ENCODE results near the gene UBQLN3.

The UBQLN3 gene

GRCh38 chr11:5505363-5506048 lies 4.3 kb downstream of the UBQLN3 start:
- no peak for DNase-seq (ENCODE audit: low read depth, low spot score)

- no peak for DNase-seq (ENCODE audit: low read depth, low spot score)
These were observed 5.3 kb downstream of the UBQLN3 start for GRCh38 chr11:5504403-5504921.

- no peak for DNase-seq (ENCODE audit: low read depth, low spot score)
These were observed 9.4 kb downstream of the UBQLN3 start for GRCh38 chr11:5500393-5500801.

- no peak for DNase-seq (ENCODE audit: low read depth, low spot score)
These were observed 10.1 kb downstream of the UBQLN3 start for GRCh38 chr11:5499671-5500070.

- DNase-seq (ENCODE audit: low read depth, low spot score), result no peak
These were observed 20.0 kb downstream of the UBQLN3 start for GRCh38 chr11:5489576-5490357.

GRCh38 chr11:5488798-5489399 lies 20.9 kb downstream of the UBQLN3 start:
- DNase-seq (ENCODE audit: low read depth, low spot score), result no peak

GRCh38 chr11:5488385-5488784 lies 21.4 kb downstream of the UBQLN3 start, which contains the start of gene OR52D1:
OR52D1 (plus strand) TSS chr11:5488685; CDS start chr11:5488707, 22 bp downstream.
- DNase-seq (ENCODE audit: low read depth, low spot score), result no peak

GRCh38 chr11:5486421-5486820 lies 23.3 kb downstream of the UBQLN3 start:
- no peak for DNase-seq (ENCODE audit: low read depth, low spot score)

GRCh38 chr11:5486003-5486402 lies 23.8 kb downstream of the UBQLN3 start:
- no peak for DNase-seq (ENCODE audit: low read depth, low spot score)

- peak; percentile 15 for DNase-seq (ENCODE audit: low read depth, low spot score)
These were observed 33.5 kb downstream of the UBQLN3 start for GRCh38 chr11:5476186-5476819.

GRCh38 chr11:5473921-5474320 lies 35.8 kb downstream of the UBQLN3 start:
- no peak for DNase-seq (ENCODE audit: low read depth, low spot score)

- DNase-seq (ENCODE audit: low read depth, low spot score), result no peak
These were observed 42.2 kb downstream of the UBQLN3 start for GRCh38 chr11:5467527-5467926.

GRCh38 chr11:5460983-5461621 lies 48.7 kb downstream of the UBQLN3 start:
- no peak for DNase-seq (ENCODE audit: low read depth, low spot score)

Measured in iPS DF 19.7 (cell line).